Measurements from ENCODE around the gene UBR1.
"Not testable (repeated sequence)": the region's sequence is repeated elsewhere in the genome, so short reads cannot be mapped to it uniquely, and the experiment has no call there.

Gene UBR1

GRCh38 chr15:42996871-42997270 lies 109.0 kb downstream of the UBR1 start:
- DNase-seq, result no peak
- in situ Hi-C loops (cut with MboI; ENCODE audit: low pct_unique_long_range_greater_than_20kb, low sequenced_read_pairs), result no loop called here

DNA sequence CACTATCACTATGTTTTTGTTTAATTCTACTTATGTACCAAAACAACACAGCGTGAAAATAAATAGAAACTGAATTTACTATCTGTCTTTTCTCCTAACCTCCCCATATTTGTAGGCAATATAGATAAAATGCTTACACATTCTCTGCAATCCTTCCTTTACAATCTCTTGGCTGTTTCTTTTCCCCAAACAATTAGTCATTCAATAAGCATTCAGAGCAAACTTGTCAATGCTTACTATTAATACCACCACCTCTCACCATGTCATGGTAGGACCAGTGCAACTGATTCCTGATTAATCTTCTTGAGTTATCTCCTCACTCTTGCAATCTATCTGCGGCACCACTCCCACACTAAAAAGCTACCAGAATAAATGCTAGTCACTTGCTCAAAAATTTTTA lies 111.3 kb downstream of the UBR1 start:
- in situ Hi-C loops (cut with MboI; ENCODE audit: low pct_unique_long_range_greater_than_20kb, low sequenced_read_pairs), result no loop called here
- DNase-seq, result no peak

- in situ Hi-C loops (cut with MboI; ENCODE audit: low pct_unique_long_range_greater_than_20kb, low sequenced_read_pairs), result no loop called here
These were observed 113.2 kb downstream of the UBR1 start for GRCh38 chr15:42992626-42993025.

GRCh38 chr15:42986693-42987342 lies 119.0 kb downstream of the UBR1 start:
- in situ Hi-C loops (cut with MboI; ENCODE audit: low pct_unique_long_range_greater_than_20kb, low sequenced_read_pairs), result no loop called here
- DNase-seq, result no peak

More at GRCh38 chr15:42992626-42993025, 113.2 kb downstream of the UBR1 start:
- no peak for DNase-seq

- in situ Hi-C loops (cut with MboI; ENCODE audit: low pct_unique_long_range_greater_than_20kb, low sequenced_read_pairs), result no loop called here
- DNase-seq, result no peak
These were observed 121.3 kb downstream of the UBR1 start for GRCh38 chr15:42984493-42985034.

DNA sequence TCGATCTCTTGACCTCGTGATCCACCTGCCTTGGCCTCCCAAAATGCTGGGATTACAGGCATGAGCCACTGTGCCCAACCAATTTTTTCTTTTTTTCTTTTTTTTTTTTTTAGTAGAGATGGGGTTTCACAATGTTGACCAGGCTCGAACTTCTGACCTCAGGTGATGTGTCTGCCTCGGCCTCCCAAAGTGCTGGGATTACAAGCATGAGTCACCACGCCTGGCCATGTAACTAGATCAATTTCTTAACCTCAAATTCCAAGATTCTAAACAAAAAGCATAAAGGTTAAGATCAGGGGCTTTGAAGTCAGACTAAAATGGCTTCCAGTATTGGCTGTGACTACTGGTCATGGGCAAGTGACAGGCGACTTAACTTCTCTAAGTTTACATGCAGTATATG lies 126.7 kb downstream of the UBR1 start:
- in situ Hi-C loops (cut with MboI; ENCODE audit: low pct_unique_long_range_greater_than_20kb, low sequenced_read_pairs); DNase-seq: not testable (repeated sequence)

GRCh38 chr15:42974202-42974862 lies 131.5 kb downstream of the UBR1 start:
- DNase-seq, result no peak
- in situ Hi-C loops (cut with MboI; ENCODE audit: low pct_unique_long_range_greater_than_20kb, low sequenced_read_pairs), result no loop called here

DNA sequence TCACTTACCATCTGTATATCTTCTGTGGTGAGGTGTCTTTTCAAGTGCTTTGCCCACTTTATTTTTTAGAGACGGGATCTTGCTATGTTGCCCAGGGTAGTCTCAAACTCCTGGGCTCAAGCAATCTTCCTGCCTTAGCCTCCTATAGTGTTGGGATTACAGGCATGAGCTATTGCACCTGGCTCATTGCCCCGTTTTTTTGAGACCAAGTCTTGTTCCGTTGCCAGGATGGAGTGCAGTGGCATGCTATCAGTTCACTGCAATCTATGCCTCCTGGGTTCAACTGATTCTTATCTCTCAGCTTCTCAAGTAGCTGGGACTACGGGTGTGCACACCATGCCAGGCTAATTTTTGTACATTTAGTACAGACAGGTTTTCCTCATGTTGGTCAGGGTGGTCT lies 132.7 kb downstream of the UBR1 start:
- in situ Hi-C loops (cut with MboI; ENCODE audit: low pct_unique_long_range_greater_than_20kb, low sequenced_read_pairs), result no loop called here
- DNase-seq, result no peak

DNA sequence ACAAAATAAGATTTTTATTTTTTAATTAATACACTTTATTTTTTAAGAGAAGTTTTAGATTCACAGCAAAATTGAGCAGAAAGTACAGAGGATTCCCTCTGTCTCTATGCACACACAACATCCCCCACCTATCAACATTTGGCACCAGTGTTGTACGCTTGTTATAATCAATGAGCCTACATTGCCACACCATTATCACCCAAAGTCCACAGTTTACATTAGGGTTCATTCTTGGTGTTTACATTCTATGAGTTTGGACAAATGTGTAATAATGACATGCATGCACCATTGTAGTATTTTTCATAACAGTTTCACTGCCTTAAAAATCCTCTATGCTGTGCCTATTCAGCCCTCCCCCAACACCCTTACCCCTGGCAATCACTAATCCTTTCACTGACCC lies 134.0 kb downstream of the UBR1 start:
- in situ Hi-C loops (cut with MboI; ENCODE audit: low pct_unique_long_range_greater_than_20kb, low sequenced_read_pairs), result no loop called here
- DNase-seq, result no peak

GRCh38 chr15:42964476-42964875 lies 141.4 kb downstream of the UBR1 start:
- in situ Hi-C loops (cut with MboI; ENCODE audit: low pct_unique_long_range_greater_than_20kb, low sequenced_read_pairs), result no loop called here
- no peak for DNase-seq

- in situ Hi-C loops (cut with MboI; ENCODE audit: low pct_unique_long_range_greater_than_20kb, low sequenced_read_pairs), result no loop called here
- DNase-seq, result no peak
These were observed 150.3 kb downstream of the UBR1 start for GRCh38 chr15:42955518-42955917.

DNA sequence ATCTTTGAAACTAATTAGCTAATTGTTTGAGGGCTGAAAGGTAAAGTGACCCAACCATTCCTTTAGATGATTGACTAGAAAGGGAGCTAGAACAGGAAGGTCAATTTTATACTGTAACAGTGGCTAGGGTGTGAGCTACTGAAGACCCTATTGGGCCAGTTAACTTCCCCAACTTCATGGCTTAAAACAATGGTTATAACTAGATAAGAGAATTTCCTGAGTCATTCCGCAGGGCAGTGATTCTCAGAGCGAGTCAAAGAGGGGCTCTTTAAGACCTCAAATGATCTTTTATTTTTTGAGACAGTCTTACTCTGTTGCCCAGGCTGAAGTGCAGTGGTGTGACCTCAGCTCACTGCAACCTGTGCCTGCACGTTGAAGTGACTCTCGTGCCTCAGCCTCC lies 151.5 kb downstream of the UBR1 start:
- in situ Hi-C loops (cut with MboI; ENCODE audit: low pct_unique_long_range_greater_than_20kb, low sequenced_read_pairs), result no loop called here
- no peak for DNase-seq

DNA sequence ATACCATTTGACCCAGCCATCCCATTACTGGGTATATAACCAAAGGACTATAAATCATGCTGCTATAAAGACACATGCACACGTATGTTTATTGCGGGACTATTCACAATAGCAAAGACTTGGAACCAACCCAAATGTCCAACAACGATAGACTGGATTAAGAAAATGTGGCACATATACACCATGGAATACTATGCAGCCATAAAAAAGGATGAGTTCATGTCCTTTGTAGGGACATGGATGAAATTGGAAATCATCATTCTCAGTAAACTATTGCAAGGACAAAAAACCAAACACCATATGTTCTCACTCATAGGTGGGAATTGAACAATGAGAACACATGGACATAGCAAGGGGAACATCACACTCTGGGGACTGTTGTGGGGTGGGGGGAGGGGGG lies 156.9 kb downstream of the UBR1 start:
- DNase-seq; in situ Hi-C loops (cut with MboI; ENCODE audit: low pct_unique_long_range_greater_than_20kb, low sequenced_read_pairs): not testable (repeated sequence)

GRCh38 chr15:42940527-42940926 lies 165.3 kb downstream of the UBR1 start:
- no peak for DNase-seq
- in situ Hi-C loops (cut with MboI; ENCODE audit: low pct_unique_long_range_greater_than_20kb, low sequenced_read_pairs), result no loop called here

- DNase-seq, result no peak
- in situ Hi-C loops (cut with MboI; ENCODE audit: low pct_unique_long_range_greater_than_20kb, low sequenced_read_pairs), result no loop called here
These were observed 166.0 kb downstream of the UBR1 start for GRCh38 chr15:42939841-42940240.

DNA sequence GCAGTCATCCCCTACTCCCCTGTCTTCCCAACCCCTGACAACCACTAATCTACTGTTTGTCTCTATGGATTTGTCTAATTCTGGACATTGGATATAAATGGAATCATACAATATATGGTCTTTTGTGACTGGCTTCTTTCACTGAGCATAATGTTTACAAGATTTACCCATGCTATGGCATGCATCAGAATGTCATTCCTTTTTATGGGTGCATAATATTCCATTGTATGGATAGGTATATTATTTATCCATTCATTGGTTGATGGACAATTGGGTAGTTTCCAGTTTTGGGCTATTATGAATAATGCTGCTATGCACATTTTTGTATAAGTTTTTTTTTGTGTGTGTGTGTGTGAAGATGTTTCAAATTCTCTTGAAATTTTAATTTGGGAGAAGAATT lies 168.7 kb downstream of the UBR1 start:
- no peak for DNase-seq
- in situ Hi-C loops (cut with MboI; ENCODE audit: low pct_unique_long_range_greater_than_20kb, low sequenced_read_pairs), result no loop called here

- DNase-seq, result peak; percentile 27
- in situ Hi-C loops (cut with MboI; ENCODE audit: low pct_unique_long_range_greater_than_20kb, low sequenced_read_pairs), result no loop called here
These were observed 171.8 kb downstream of the UBR1 start for GRCh38 chr15:42933886-42934667.

GRCh38 chr15:42932833-42933515 lies 172.9 kb downstream of the UBR1 start:
- in situ Hi-C loops (cut with MboI; ENCODE audit: low pct_unique_long_range_greater_than_20kb, low sequenced_read_pairs), result no loop called here
- no peak for DNase-seq

- no peak for DNase-seq
- in situ Hi-C loops (cut with MboI; ENCODE audit: low pct_unique_long_range_greater_than_20kb, low sequenced_read_pairs), result no loop called here
These were observed 173.9 kb downstream of the UBR1 start for GRCh38 chr15:42931702-42932486.

Data from KBM-7 (cell line).